GM21529 (cell line): Measurements from ENCODE around the gene ZNF286A.
"Not testable (repeated sequence)": the region's sequence is repeated elsewhere in the genome, so short reads cannot be mapped to it uniquely, and the experiment has no call there.

Experiments used
- ATAC-seq: cut with Tn5 transposase; IDR thresholded peaks from one replicate; pipeline ENCODE4 v1.9.1; 2021; ENCODE audit not compliant: unreplicated experiment

ZNF286A gene

GRCh38 chr17:15699413-15699924 lies at the start of gene ZNF286A:
Gene ZNF286A, plus strand, starts transcription at chr17:15699752. Its CDS starts 578 bp downstream, at chr17:15700330.
- ATAC-seq, result peak; percentile 98

GRCh38 chr17:15649861-15650421 lies 49.6 kb upstream of the ZNF286A start:
- ATAC-seq, result no peak

- ATAC-seq, result no peak
These were observed 48.6 kb upstream of the ZNF286A start for GRCh38 chr17:15650741-15651582.

DNA sequence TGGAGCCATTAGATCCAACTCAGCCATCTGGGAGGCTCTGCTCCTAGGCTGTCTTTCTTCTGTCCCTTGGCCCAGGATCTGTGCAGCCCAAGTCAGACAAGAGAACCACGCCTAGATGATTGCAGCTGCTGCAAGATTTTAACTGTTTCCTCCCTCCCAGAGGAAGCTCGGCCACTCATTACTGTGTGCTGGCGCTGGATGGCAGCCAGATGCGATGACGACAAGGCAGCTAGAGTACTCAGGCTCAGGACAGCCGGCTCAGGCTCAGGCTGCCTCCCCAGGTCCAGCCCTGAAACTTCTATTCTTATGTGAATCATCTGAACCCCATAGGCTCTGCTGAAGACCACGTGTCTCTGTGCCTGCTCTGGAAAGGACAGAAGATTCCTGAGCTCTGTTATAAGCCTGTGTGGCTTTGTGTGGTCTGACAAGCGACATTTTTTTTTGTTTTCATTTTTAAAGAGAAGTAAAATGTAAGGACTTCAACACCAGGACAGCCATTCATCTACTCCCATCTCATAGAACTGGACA lies 47.9 kb upstream of the ZNF286A start:
- ATAC-seq, result peak; percentile 90

GRCh38 chr17:15652960-15653359 lies 46.6 kb upstream of the ZNF286A start:
- ATAC-seq, result no peak

GRCh38 chr17:15654401-15654800 lies 45.2 kb upstream of the ZNF286A start:
- ATAC-seq, result not testable (repeated sequence)

GRCh38 chr17:15654886-15655561 lies 44.5 kb upstream of the ZNF286A start:
- no peak for ATAC-seq

- ATAC-seq, result no peak
These were observed 41.7 kb upstream of the ZNF286A start for GRCh38 chr17:15657868-15658267.

DNA sequence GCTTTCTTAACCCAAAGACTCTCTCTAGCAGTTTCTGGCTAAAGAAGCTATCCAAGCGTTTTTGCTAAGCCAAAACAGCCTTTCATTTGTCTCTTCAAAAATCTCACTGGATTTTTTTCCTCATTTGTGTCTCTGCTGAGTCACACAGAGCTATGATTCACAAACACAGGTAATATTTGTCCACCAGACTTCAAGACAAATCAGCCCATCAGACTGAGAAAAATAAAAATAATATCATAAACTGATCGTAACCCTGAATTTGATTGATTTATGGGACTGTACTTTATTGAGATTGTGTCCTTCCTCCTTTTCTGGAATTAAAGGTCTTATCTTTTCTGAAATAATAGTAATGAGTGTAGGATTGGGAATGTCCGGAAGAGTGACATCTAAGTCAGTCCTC lies 41.3 kb upstream of the ZNF286A start:
- no peak for ATAC-seq

- ATAC-seq, result no peak
These were observed 40.3 kb upstream of the ZNF286A start for GRCh38 chr17:15659236-15659635.

DNA sequence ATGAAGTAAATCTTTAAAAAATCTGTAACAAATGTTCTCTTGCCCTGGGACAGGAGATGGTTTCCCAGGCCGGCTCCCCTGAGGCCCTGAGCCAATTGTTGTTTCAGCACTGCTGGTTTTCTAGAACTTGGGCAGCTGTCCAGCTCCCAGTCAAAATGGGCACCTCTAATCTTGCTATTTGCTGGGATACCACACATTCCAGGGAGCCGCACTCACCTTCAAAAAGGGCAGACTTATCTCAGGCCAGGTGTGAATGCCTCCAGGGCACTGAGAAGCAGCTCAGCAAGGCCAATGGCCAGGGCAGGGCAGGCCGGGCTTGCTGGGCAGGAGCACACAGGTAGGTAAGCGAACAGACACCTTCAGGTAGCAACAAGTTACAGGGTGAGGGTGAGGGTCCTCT lies 39.9 kb upstream of the ZNF286A start:
- no peak for ATAC-seq

GRCh38 chr17:15660077-15660476 lies 39.5 kb upstream of the ZNF286A start:
- ATAC-seq, result no peak

DNA sequence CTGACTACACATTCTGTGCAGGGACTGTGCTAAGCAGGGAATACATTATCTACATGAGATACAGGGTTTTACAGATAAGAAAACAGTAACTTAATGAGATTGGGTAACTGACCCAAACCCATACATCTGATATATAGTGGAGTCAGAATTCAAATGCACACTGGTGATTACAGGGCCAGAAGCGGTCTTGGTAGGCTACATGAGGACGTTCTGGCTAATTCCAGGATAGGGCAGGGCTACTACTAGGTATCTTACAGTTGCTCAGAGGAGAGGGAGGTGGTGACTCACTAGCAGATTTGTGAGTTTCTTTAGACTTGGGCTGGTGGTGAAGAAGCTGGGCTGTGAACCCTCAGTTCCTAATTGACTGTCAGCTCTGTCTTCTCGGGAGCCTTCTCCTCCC lies 36.9 kb upstream of the ZNF286A start:
- no peak for ATAC-seq

GRCh38 chr17:15663176-15663575 lies 36.4 kb upstream of the ZNF286A start:
- ATAC-seq, result no peak

GRCh38 chr17:15663691-15664090 lies 35.9 kb upstream of the ZNF286A start:
- no peak for ATAC-seq

- not testable (repeated sequence) for ATAC-seq
These were observed 30.0 kb upstream of the ZNF286A start for GRCh38 chr17:15669526-15669925.

DNA sequence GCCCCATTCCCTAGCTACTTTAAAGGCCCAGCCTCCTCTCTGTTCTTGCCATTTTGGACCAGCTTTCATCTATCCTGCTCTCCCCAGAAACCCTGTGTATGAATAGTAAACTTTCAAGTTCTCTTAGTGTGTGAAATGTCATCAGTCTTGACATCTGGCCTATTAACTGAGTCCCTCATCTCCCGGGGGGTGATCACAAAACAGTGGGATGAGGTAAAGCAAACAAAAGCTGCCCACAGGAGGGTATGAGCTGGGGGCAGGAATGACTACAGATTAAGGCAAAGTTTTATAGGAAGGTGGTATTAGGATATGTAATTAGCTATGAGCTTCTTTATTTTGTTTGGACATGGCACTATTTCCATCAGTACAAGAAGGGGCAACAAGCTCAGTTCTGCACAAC lies 24.9 kb upstream of the ZNF286A start:
- not testable (repeated sequence) for ATAC-seq

DNA sequence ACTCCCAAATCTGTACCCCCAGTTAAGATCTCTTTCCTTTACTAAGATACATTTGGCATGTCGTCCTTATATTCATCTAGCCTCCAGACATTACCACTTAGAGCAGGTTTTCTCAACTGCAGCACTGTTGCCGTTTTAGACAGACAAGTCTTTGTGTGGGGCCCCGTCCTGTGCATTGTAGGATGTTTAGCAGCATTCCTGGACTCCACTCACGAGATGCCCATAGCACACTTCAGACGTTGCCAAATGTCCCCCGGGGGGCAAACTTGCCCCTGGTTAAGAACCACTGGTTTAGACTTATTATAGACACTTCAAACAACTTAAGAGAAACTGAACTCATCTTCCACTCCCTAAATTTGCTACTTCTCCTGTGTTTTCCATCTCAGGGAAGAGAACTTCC lies 23.6 kb upstream of the ZNF286A start:
- not testable (repeated sequence) for ATAC-seq

GRCh38 chr17:15683135-15683534 lies 16.4 kb upstream of the ZNF286A start:
- ATAC-seq, result not testable (repeated sequence)

- ATAC-seq, result peak; percentile 88
These were observed 15.6 kb upstream of the ZNF286A start, which contains the start of gene TRIM16 for GRCh38 chr17:15683824-15684478. Gene TRIM16, minus strand, starts transcription at chr17:15684311. Its CDS starts 32,702 bp downstream, at chr17:15651609.

DNA sequence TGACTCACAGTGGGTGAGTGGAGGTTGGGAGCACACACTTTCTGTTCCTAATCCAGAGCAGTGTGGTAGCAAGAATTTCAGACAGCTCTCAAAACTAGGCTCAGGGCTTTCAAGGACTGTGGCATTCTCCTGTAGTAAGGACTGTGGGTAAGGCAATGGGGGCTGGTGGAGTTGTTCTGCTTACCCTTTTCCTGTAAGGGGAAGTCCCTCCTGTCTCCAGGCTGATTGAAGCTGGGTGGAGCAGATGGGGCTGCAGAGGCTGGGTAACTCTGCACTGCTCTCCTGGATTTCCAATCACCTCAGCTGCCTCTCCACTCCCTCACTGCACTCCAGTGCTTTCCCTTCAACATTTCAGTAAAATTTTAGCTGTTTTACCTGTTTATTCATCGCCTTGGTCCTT lies 12.1 kb upstream of the ZNF286A start:
- ATAC-seq, result not testable (repeated sequence)
